ENCODE results near the gene KRT31.

KRT31 gene

DNA sequence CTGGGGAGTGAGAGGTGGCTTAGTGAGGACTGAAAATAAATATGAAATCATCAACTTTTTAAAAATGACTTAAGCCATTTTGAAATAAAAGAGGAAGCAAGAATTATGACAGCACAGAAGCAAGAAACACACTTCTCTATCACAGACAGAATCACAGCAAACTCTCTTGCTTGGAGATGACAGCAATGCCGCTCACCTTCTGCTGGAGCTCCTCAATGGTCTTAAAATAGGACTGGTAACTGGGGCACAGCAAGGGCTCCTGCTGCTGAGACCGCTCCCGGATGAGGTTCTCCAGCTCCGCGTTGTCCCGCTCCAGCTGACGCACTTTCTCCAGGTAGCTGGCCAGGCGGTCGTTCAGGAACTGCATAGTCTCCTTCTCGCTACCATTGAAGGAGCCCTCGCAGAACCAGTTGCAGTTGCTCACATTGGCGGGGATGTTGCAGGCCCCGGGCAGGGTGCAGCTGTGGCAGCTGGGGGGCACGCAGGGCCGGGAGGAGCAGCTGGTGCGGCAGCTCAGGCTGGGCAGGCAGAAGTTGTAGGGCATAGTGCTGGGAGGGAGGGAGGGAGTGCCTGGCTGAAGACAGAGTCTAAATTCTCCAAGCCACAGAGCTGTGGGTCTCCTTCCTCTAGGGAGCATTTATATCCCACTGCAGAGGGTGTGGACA is at the start of gene KRT31:
KRT31 (minus strand) TSS at position 613 of the 665 bp plus-strand sequence; CDS start at position 544, 69 bp downstream.
- Histone ChIP-seq H3K27me3 (ENCODE audit: control insufficient read depth in 1 of 2, insufficient read depth in 2 of 2, low read length in 2 of 2) (no peaks in the 10 kb centered on the region), H3K9me3 (ENCODE audit: control insufficient read depth in 2 of 2, low read length in 2 of 2) (no peaks in the 10 kb centered on the region), H3K27ac (ENCODE audit: low read length) (no peak within 1 kb of the TSS), H3K9ac (ENCODE audit: low read length in 2 of 2) (no peak within 1 kb of the TSS), H3K36me3 (ENCODE audit: control insufficient read depth in 2 of 2, insufficient read depth in 2 of 2, low read length in 2 of 2) (no peaks in the 10 kb centered on the region), H3K4me3 (ENCODE audit: low read length in 2 of 2) (no peak within 1 kb of the TSS), H3K4me1 (ENCODE audit: control insufficient read depth, insufficient read depth, low read length) (no peaks in the 10 kb centered on the region)

DNA sequence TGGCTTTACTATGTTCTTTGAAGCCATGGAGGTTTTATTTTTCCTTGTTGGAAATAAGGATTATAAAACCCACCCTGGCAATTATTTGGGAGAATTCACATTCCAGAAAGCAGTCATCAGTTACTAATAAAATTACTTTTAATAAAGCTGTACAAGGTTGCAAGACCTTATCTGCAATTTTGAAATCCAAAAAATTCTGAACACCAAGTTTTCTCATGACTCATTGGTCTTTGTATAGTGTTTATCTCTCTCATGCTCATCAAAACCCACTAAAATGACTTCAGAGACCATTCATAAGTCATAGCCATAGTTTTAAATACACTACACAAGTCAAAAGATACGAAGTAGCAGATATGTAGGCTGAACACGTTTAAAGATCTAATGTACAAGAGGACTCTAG is 49.4 kb upstream of the KRT31 start:
- peaks cover 2% of the 10 kb centered on the region in 2 donors for H3K9me3 ChIP-seq (ENCODE audit: control insufficient read depth in 2 of 2, low read length in 2 of 2)
- no peak overlapping the region for H3K9ac ChIP-seq (ENCODE audit: low read length in 2 of 2)
- no peak overlapping the region for H3K4me3 ChIP-seq (ENCODE audit: low read length in 2 of 2)
- H3K27ac ChIP-seq (ENCODE audit: low read length) = no peak overlapping the region
- H3K4me1 ChIP-seq (ENCODE audit: control insufficient read depth, insufficient read depth, low read length) = no peaks in the 10 kb centered on the region
- H3K36me3 ChIP-seq (ENCODE audit: control insufficient read depth in 2 of 2, insufficient read depth in 2 of 2, low read length in 2 of 2) = no peaks in the 10 kb centered on the region
- peaks cover 0 to 5% of the 10 kb centered on the region in 2 donors for H3K27me3 ChIP-seq (ENCODE audit: control insufficient read depth in 1 of 2, insufficient read depth in 2 of 2, low read length in 2 of 2)

DNA sequence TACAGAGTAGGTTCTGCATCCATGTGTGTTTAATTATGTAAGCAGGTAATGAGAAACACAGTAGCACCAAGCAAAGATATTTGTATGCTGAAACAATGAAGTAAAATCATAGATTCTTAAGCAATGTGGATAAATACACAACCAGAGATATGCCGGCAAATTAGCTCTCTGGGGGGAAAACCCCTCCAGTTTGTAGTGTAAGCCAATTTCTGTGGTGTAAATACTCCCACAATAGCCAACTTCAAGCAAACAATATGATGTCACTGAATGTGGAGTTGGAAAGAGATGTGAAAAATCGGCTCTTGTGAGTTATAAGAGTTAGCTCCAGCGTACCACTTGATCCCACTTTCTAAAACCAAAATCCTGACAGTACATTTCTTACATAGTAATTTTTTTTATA is 47.2 kb upstream of the KRT31 start:
- Histone ChIP-seq H3K4me3 (ENCODE audit: low read length in 2 of 2) (no peak overlapping the region), H3K36me3 (ENCODE audit: control insufficient read depth in 2 of 2, insufficient read depth in 2 of 2, low read length in 2 of 2) (no peaks in the 10 kb centered on the region), H3K27me3 (ENCODE audit: control insufficient read depth in 1 of 2, insufficient read depth in 2 of 2, low read length in 2 of 2) (peaks cover 0 to 5% of the 10 kb centered on the region in 2 donors), H3K4me1 (ENCODE audit: control insufficient read depth, insufficient read depth, low read length) (no peaks in the 10 kb centered on the region), H3K27ac (ENCODE audit: low read length) (no peak overlapping the region), H3K9me3 (ENCODE audit: control insufficient read depth in 2 of 2, low read length in 2 of 2) (no peaks in the 10 kb centered on the region), H3K9ac (ENCODE audit: low read length in 2 of 2) (no peak overlapping the region)

DNA sequence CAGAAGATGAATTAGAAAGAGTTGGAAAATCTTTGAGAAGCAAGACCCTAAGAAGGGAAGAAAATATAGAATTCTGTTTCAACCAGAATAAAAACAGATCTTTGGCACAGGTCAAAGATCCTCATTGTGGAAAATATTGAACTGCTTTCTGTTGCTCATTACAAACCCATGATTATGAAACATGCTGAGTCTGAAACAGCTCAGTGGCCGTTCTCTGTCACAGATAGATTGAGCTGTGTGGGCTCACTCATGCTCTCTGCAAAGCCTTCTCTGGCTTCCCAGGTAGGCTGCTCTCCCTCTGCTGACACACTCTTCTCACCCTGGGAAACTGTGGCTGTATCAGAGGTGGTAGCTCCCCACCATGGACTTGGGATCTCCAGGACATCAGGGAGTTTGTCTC is 46.8 kb upstream of the KRT31 start:
- no peaks in the 10 kb centered on the region for H3K4me1 ChIP-seq (ENCODE audit: control insufficient read depth, insufficient read depth, low read length)
- no peak overlapping the region for H3K9ac ChIP-seq (ENCODE audit: low read length in 2 of 2)
- H3K36me3 ChIP-seq (ENCODE audit: control insufficient read depth in 2 of 2, insufficient read depth in 2 of 2, low read length in 2 of 2) = no peaks in the 10 kb centered on the region
- H3K27ac ChIP-seq (ENCODE audit: low read length) = no peak overlapping the region
- H3K4me3 ChIP-seq (ENCODE audit: low read length in 2 of 2) = no peak overlapping the region
- no peaks in the 10 kb centered on the region for H3K9me3 ChIP-seq (ENCODE audit: control insufficient read depth in 2 of 2, low read length in 2 of 2)
- H3K27me3 ChIP-seq (ENCODE audit: control insufficient read depth in 1 of 2, insufficient read depth in 2 of 2, low read length in 2 of 2) = peaks cover 0 to 5% of the 10 kb centered on the region in 2 donors

DNA sequence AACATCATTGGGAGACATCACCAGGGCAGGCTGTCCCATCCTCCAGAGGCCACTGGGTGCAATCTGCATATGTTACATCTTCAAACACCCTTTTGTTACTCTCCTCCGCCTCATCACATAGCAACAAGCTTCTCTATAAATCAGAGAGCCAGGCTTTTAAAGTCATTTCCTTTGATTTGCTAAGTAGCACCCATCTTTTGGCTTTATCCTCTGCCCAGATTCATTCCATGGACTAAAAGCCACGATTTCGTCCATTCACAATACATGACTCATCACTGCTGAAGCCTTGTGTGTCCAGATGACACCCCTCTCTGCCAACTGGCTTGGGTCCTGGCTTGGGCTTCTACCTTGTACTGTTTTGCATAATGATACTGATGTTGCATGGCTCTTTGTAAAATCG is 45.3 kb upstream of the KRT31 start:
- Histone ChIP-seq H3K4me3 (ENCODE audit: low read length in 2 of 2) (no peak overlapping the region), H3K27ac (ENCODE audit: low read length) (no peak overlapping the region), H3K9ac (ENCODE audit: low read length in 2 of 2) (no peak overlapping the region), H3K9me3 (ENCODE audit: control insufficient read depth in 2 of 2, low read length in 2 of 2) (no peaks in the 10 kb centered on the region), H3K27me3 (ENCODE audit: control insufficient read depth in 1 of 2, insufficient read depth in 2 of 2, low read length in 2 of 2) (peaks cover 0 to 5% of the 10 kb centered on the region in 2 donors), H3K4me1 (ENCODE audit: control insufficient read depth, insufficient read depth, low read length) (no peaks in the 10 kb centered on the region), H3K36me3 (ENCODE audit: control insufficient read depth in 2 of 2, insufficient read depth in 2 of 2, low read length in 2 of 2) (no peaks in the 10 kb centered on the region)

DNA sequence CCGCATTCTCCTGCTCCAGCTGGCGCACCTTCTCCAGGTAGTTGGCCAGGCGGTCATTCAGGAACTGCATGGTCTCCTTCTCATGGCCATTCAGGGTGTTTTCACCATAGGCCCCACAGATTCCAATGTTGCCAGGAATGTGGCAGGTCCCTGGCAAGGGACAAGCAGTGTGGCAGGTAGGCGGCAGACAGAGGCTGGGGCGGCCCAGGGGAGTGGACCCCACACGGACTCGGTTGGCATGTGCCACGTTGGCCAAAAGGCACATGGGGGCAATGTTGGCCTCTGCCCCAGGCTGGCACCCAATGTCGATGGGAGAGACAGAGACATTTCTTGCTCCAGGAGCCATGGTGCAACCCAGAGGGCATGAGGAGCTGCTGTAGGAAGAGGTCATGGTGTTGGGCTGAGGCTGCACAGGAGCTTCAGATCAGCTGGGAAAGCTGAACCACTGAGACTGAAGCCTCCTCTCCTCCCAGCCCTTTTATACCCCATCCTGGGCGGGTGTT is 43.2 kb upstream of the KRT31 start, which contains the start of gene KRT38:
KRT38 (minus strand) TSS at position 453 of the 503 bp plus-strand sequence; CDS start at position 391, 62 bp downstream.
- Histone ChIP-seq H3K27ac (ENCODE audit: low read length) (no peak within 1 kb of the TSS), H3K9ac (ENCODE audit: low read length in 2 of 2) (no peak within 1 kb of the TSS), H3K27me3 (ENCODE audit: control insufficient read depth in 1 of 2, insufficient read depth in 2 of 2, low read length in 2 of 2) (peaks cover 0 to 5% of the 10 kb centered on the region in 2 donors)

DNA sequence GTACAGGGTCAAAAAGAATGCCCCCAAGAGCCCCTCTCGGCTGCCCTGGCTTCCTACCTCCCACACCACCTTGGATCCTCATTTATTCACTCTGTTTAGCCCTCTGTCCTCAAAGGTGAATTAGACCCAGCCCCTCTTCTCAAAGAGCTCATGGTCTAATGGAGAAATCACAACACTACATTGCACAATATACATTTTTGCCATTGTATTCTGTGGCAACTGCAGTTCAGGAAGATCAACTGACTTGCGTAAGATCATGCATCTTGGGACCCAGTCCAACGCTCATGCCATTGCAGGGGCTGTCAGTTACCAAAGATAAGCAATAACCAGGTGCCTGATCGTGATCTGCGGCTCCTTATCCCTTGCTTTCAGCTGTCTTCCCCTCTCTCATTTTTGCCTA is 42.0 kb upstream of the KRT31 start:
- H3K4me3 ChIP-seq (ENCODE audit: low read length in 2 of 2) = no peak overlapping the region
- no peaks in the 10 kb centered on the region for H3K9me3 ChIP-seq (ENCODE audit: control insufficient read depth in 2 of 2, low read length in 2 of 2)
- peaks cover 1% of the 10 kb centered on the region for H3K4me1 ChIP-seq (ENCODE audit: control insufficient read depth, insufficient read depth, low read length)
- H3K27ac ChIP-seq (ENCODE audit: low read length) = no peak overlapping the region
- H3K9ac ChIP-seq (ENCODE audit: low read length in 2 of 2) = no peak overlapping the region
- H3K27me3 ChIP-seq (ENCODE audit: control insufficient read depth in 1 of 2, insufficient read depth in 2 of 2, low read length in 2 of 2) = peaks cover 0 to 2% of the 10 kb centered on the region in 2 donors
- H3K36me3 ChIP-seq (ENCODE audit: control insufficient read depth in 2 of 2, insufficient read depth in 2 of 2, low read length in 2 of 2) = no peaks in the 10 kb centered on the region

More for the DNA sequence above, 43.2 kb upstream of the KRT31 start, which contains the start of gene KRT38:
- Histone ChIP-seq H3K9me3 (ENCODE audit: control insufficient read depth in 2 of 2, low read length in 2 of 2) (no peaks in the 10 kb centered on the region), H3K4me3 (ENCODE audit: low read length in 2 of 2) (no peak within 1 kb of the TSS), H3K36me3 (ENCODE audit: control insufficient read depth in 2 of 2, insufficient read depth in 2 of 2, low read length in 2 of 2) (no peaks in the 10 kb centered on the region), H3K4me1 (ENCODE audit: control insufficient read depth, insufficient read depth, low read length) (no peaks in the 10 kb centered on the region)

DNA sequence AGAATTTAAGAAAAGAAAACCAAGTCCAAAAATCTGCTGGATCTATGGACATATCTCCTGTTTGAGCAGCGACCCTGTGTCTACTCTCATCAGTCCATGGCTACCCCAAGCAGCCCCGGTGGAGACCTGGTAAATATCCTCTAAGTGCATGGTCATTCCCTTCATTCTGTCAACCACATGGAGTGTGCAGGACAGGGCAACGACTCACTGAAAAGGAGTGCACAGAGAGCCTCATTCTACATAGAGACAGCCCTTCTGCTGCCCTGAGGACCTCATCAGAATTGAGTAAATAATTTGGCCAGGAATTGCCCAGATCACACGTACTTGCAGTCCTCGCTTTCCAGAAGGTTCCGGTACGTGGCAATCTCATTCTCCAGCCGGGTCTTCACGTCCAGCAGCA is 40.4 kb upstream of the KRT31 start:
- Histone ChIP-seq H3K9me3 (ENCODE audit: control insufficient read depth in 2 of 2, low read length in 2 of 2) (no peaks in the 10 kb centered on the region), H3K9ac (ENCODE audit: low read length in 2 of 2) (no peak overlapping the region), H3K27ac (ENCODE audit: low read length) (no peak overlapping the region), H3K27me3 (ENCODE audit: control insufficient read depth in 1 of 2, insufficient read depth in 2 of 2, low read length in 2 of 2) (no peaks in the 10 kb centered on the region), H3K36me3 (ENCODE audit: control insufficient read depth in 2 of 2, insufficient read depth in 2 of 2, low read length in 2 of 2) (no peaks in the 10 kb centered on the region), H3K4me1 (ENCODE audit: control insufficient read depth, insufficient read depth, low read length) (peaks cover 5% of the 10 kb centered on the region), H3K4me3 (ENCODE audit: low read length in 2 of 2) (no peak overlapping the region)

DNA sequence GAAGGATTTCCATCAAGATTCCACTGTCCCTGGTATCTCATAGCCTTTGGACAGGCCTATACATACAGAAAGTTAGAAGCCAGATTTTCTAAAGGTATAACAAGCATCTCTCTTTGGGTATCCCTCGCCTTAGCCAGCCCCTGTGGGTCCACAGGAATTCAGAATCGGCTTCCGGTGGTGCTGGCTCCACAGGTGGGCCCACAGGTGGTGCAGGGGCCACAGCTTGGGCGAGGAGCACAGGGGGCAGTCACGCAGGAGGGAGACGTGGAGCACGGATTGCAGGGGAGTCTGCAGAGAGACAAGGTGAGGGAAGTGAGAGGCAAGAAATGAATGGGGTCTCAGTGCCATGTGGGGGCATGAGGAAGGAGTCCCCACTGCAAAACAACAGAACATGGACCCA is 39.8 kb upstream of the KRT31 start:
- Histone ChIP-seq H3K9ac (ENCODE audit: low read length in 2 of 2) (no peak overlapping the region), H3K27ac (ENCODE audit: low read length) (no peak overlapping the region), H3K9me3 (ENCODE audit: control insufficient read depth in 2 of 2, low read length in 2 of 2) (no peaks in the 10 kb centered on the region), H3K4me1 (ENCODE audit: control insufficient read depth, insufficient read depth, low read length) (peaks cover 5% of the 10 kb centered on the region), H3K4me3 (ENCODE audit: low read length in 2 of 2) (no peak overlapping the region), H3K27me3 (ENCODE audit: control insufficient read depth in 1 of 2, insufficient read depth in 2 of 2, low read length in 2 of 2) (no peaks in the 10 kb centered on the region), H3K36me3 (ENCODE audit: control insufficient read depth in 2 of 2, insufficient read depth in 2 of 2, low read length in 2 of 2) (no peaks in the 10 kb centered on the region)

DNA sequence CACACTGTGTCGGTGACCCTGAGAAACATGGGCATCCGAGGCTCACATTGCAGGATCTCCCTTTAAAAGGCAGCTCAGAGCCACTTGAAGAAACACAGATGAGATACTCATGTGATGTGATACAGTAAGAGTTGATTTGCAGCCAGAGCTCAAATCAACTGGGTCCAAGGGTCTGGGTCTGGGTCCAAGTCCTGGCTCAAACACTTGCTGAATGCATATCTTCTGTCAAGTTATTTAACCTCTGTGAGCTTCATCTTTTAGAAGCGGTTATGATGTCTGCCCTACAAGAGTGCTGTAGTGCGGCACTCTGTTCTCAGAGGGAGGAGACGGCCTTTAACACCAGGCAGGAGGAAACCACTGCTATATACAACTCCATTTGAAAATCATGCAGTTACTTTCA is 37.0 kb upstream of the KRT31 start:
- Histone ChIP-seq H3K9ac (ENCODE audit: low read length in 2 of 2) (no peak overlapping the region), H3K36me3 (ENCODE audit: control insufficient read depth in 2 of 2, insufficient read depth in 2 of 2, low read length in 2 of 2) (no peaks in the 10 kb centered on the region), H3K27me3 (ENCODE audit: control insufficient read depth in 1 of 2, insufficient read depth in 2 of 2, low read length in 2 of 2) (no peaks in the 10 kb centered on the region), H3K4me1 (ENCODE audit: control insufficient read depth, insufficient read depth, low read length) (peaks cover 5% of the 10 kb centered on the region), H3K4me3 (ENCODE audit: low read length in 2 of 2) (peak overlapping the region in 1 of 2 donors; percentile 9), H3K9me3 (ENCODE audit: control insufficient read depth in 2 of 2, low read length in 2 of 2) (no peaks in the 10 kb centered on the region), H3K27ac (ENCODE audit: low read length) (no peak overlapping the region)

DNA sequence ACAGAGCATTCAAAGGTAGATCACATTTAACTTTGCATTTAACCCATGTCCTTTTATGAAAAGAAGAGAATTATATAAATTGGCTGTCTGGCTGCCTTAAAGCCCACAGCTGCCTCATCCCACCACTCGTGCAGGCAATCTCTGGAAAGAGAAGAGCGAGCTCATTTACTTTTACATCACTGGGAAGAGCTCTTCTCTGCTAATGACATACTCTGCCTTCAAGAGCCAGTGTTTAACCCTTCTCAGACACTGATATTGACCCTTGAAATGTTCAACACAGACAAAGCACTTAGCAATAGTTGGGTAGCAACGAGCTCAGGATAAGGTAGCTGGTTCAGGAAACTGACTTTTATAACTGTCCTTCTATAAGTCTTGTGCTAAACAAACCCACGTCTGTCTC is 36.6 kb upstream of the KRT31 start:
- H3K4me1 ChIP-seq (ENCODE audit: control insufficient read depth, insufficient read depth, low read length) = peaks cover 5% of the 10 kb centered on the region
- H3K9me3 ChIP-seq (ENCODE audit: control insufficient read depth in 2 of 2, low read length in 2 of 2) = no peaks in the 10 kb centered on the region
- H3K4me3 ChIP-seq (ENCODE audit: low read length in 2 of 2) = peak overlapping the region in 1 of 2 donors; percentile 9
- no peak overlapping the region for H3K9ac ChIP-seq (ENCODE audit: low read length in 2 of 2)
- no peak overlapping the region for H3K27ac ChIP-seq (ENCODE audit: low read length)
- H3K27me3 ChIP-seq (ENCODE audit: control insufficient read depth in 1 of 2, insufficient read depth in 2 of 2, low read length in 2 of 2) = no peaks in the 10 kb centered on the region
- no peaks in the 10 kb centered on the region for H3K36me3 ChIP-seq (ENCODE audit: control insufficient read depth in 2 of 2, insufficient read depth in 2 of 2, low read length in 2 of 2)

All from stomach smooth muscle (tissue), 2 donors.